Osteocyte (in vitro differentiated cells): ENCODE measurements around the gene KLF5. TPM values are rescaled to one million over a fixed set of nuclear protein-coding genes. Genes with fewer than 3 reads are reported as not detected.

Experiments used
- DNase-seq: peaks from one replicate; pipeline ENCODE4 v3.0.0; 2021; ENCODE audit warnings: mixed read lengths; ENCODE audit not compliant: unreplicated experiment; ENCODE audit errors: extremely low spot score
- H3K27ac Mint-ChIP-seq: one replicate; pipeline ENCODE4 v1.8.0; 2021; ENCODE audit warnings: mild to moderate bottlenecking, mixed read lengths; ENCODE audit not compliant: unreplicated experiment
- H3K27me3 Mint-ChIP-seq: one replicate; pipeline ENCODE4 v1.8.0; 2021; ENCODE audit warnings: mixed read lengths; ENCODE audit not compliant: unreplicated experiment
- H3K36me3 Mint-ChIP-seq: one replicate; pipeline ENCODE4 v1.8.0; 2021; ENCODE audit warnings: mixed read lengths; ENCODE audit not compliant: unreplicated experiment
- H3K4me1 Mint-ChIP-seq: one replicate; pipeline ENCODE4 v1.8.0; 2021; ENCODE audit warnings: mixed read lengths; ENCODE audit not compliant: unreplicated experiment
- H3K4me3 Mint-ChIP-seq: one replicate; pipeline ENCODE4 v1.8.0; 2021; ENCODE audit warnings: mild to moderate bottlenecking, moderate library complexity, mixed read lengths; ENCODE audit not compliant: unreplicated experiment
- H3K9me3 Mint-ChIP-seq: one replicate; pipeline ENCODE4 v1.8.0; 2021; ENCODE audit warnings: mixed read lengths; ENCODE audit not compliant: unreplicated experiment
- total RNA-seq: library from RNA; stranded (reverse); gene quantifications from 2 replicates; pipeline ENCODE4 v1.2.1, GENCODE V29; 2021
- TF ChIP-seq, protein P1 (sequence below): fragments of 200-600 bp; sonication (generic); IDR thresholded peaks from 2 replicates; pipeline ENCODE4 v1.5.0; 2021; ENCODE audit warnings: antibody characterized with exemption, mild to moderate bottlenecking, moderate library complexity

Gene KLF5
- total RNA-seq, 1 donor from 2014 or later = 2.6 TPM

DNA sequence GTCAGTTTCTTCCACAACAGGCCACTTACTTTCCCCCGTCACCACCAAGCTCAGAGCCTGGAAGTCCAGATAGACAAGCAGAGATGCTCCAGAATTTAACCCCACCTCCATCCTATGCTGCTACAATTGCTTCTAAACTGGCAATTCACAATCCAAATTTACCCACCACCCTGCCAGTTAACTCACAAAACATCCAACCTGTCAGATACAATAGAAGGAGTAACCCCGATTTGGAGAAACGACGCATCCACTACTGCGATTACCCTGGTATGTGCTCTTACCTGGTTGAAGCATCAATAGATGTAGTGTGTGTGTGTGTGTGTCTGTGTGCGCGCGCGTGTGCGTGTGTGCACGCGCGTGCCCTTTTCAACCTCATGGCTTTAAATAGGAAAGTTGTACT lies 3.7 kb downstream of the KLF5 start:
- DNase-seq = no peak
- Mint-ChIP-seq H3K9me3 (no peaks in the 10 kb centered on the region), H3K36me3 (peaks cover 3% of the 10 kb centered on the region), H3K27ac (no peak overlapping the region), H3K27me3 (peaks cover 3% of the 10 kb centered on the region), H3K4me1 (peaks cover 19% of the 10 kb centered on the region), H3K4me3 (no peak overlapping the region)
- TF ChIP-seq, protein P1, sequence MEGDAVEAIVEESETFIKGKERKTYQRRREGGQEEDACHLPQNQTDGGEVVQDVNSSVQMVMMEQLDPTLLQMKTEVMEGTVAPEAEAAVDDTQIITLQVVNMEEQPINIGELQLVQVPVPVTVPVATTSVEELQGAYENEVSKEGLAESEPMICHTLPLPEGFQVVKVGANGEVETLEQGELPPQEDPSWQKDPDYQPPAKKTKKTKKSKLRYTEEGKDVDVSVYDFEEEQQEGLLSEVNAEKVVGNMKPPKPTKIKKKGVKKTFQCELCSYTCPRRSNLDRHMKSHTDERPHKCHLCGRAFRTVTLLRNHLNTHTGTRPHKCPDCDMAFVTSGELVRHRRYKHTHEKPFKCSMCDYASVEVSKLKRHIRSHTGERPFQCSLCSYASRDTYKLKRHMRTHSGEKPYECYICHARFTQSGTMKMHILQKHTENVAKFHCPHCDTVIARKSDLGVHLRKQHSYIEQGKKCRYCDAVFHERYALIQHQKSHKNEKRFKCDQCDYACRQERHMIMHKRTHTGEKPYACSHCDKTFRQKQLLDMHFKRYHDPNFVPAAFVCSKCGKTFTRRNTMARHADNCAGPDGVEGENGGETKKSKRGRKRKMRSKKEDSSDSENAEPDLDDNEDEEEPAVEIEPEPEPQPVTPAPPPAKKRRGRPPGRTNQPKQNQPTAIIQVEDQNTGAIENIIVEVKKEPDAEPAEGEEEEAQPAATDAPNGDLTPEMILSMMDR = no peak

GRCh38 chr13:73063166-73063565 lies 4.4 kb downstream of the KLF5 start:
- Mint-ChIP-seq H3K4me3 (no peak overlapping the region), H3K4me1 (peaks cover 17% of the 10 kb centered on the region), H3K36me3 (peaks cover 3% of the 10 kb centered on the region), H3K27me3 (no peaks in the 10 kb centered on the region), H3K9me3 (no peaks in the 10 kb centered on the region), H3K27ac (no peak overlapping the region)
- DNase-seq = no peak
- TF ChIP-seq, protein P1 = no peak

GRCh38 chr13:73065036-73065435 lies 6.2 kb downstream of the KLF5 start:
- Mint-ChIP-seq H3K36me3 (peaks cover 3% of the 10 kb centered on the region), H3K9me3 (no peaks in the 10 kb centered on the region), H3K4me1 (peaks cover 11% of the 10 kb centered on the region), H3K4me3 (no peak overlapping the region), H3K27ac (no peak overlapping the region), H3K27me3 (no peaks in the 10 kb centered on the region)
- TF ChIP-seq, protein P1 = no peak
- DNase-seq = no peak

DNA sequence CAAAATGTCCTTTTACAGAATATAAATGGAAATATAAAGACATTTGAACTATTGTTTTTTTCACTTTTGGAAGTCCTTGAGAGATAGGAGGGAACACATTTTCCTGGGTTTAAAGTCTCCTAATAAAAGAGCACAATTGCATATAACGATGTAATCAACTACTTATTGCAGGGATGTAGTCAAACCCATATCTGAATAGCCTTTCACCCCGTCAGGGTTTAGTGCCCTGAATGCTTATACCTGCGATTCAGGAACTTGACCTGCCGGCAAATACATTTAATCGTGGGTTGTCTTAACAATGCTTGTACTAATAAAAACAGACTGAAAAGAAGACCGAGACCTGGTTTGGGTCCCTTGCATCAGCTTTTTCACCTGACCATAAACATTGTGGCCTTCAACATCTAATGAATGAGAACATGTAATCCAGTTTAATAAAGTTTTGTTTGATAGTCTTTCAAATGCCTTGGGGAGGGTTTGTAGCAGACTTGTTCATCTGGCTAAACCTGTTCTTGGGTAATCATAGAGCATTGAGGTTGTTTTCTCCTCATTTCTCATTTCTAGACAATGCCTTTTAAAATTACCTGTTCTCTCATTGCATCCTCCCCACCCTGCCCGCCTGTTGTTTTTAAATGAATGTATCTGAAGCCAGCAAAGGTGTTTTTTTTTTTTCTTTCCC lies 7.0 kb downstream of the KLF5 start:
- no peak for DNase-seq
- Mint-ChIP-seq H3K27ac (no peak overlapping the region), H3K36me3 (peaks cover 3% of the 10 kb centered on the region), H3K4me1 (peaks cover 4% of the 10 kb centered on the region), H3K4me3 (no peak overlapping the region), H3K27me3 (no peaks in the 10 kb centered on the region), H3K9me3 (no peaks in the 10 kb centered on the region)
- TF ChIP-seq, protein P1 = no peak

DNA sequence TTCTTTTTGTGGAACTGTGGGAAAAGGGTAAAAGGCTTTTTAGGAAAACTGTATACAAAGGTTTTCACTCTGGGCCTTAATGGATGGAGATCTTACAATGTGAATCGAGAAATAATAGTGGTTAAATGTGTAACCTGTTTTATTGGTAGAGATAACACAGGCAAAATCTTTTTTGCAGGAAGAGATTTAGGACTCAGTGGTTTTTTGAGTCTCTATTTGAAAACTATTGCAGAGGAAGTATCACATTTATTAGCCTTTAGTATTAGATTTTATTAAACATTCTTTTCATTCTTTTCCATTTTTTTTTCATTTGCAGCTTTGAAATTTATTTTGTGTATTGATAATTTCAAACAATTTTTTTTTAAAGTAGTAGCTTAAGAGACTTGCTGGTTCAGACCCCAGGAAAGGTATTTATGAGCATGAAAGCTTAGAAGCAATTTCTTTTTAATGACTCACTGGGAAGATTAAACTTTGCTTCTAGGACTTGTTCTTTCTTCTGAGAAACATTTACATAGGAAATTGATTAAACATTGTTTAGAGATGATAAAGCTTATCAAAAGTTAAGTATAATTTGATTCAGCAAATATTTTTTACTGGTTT lies 10.5 kb downstream of the KLF5 start:
- peaks cover 2% of the 10 kb centered on the region for H3K4me1 Mint-ChIP-seq
- H3K36me3 Mint-ChIP-seq = peaks cover 3% of the 10 kb centered on the region
- H3K27ac Mint-ChIP-seq = no peak overlapping the region
- no peak for DNase-seq
- no peak overlapping the region for H3K4me3 Mint-ChIP-seq
- TF ChIP-seq, protein P1 = no peak
- no peaks in the 10 kb centered on the region for H3K27me3 Mint-ChIP-seq
- H3K9me3 Mint-ChIP-seq = no peaks in the 10 kb centered on the region
